ENCODE results near the gene CAMP. TPM values are rescaled to one million over a fixed set of nuclear protein-coding genes. Genes with fewer than 3 reads are reported as not detected.

The CAMP gene
- total RNA-seq, 2 donors from 2014 or later = not detected

- no peak for ATAC-seq
- no peaks in the 10 kb centered on the region for H3K9me3 Mint-ChIP-seq
- no peaks in the 10 kb centered on the region for H3K27me3 Mint-ChIP-seq
- no peak overlapping the region for H3K27ac Mint-ChIP-seq
- H3K4me3 Mint-ChIP-seq = no peak overlapping the region
- H3K4me1 Mint-ChIP-seq (ENCODE audit: low read depth in 2 of 2) = peaks cover 4 to 5% of the 10 kb centered on the region in 2 donors
- H3K36me3 Mint-ChIP-seq = no peaks in the 10 kb centered on the region
- DNase-seq (ENCODE audit: low spot score) = no peak
Measured at GRCh38 chr3:48220746-48221145, 2.5 kb upstream of the CAMP start.

- Mint-ChIP-seq H3K9me3 (no peaks in the 10 kb centered on the region), H3K27ac (no peak overlapping the region), H3K36me3 (no peaks in the 10 kb centered on the region), H3K27me3 (peaks cover 0 to 4% of the 10 kb centered on the region in 2 donors), H3K4me1 (ENCODE audit: low read depth in 2 of 2) (peaks cover 4 to 5% of the 10 kb centered on the region in 2 donors), H3K4me3 (no peak overlapping the region)
- DNase-seq (ENCODE audit: low spot score) = no peak
- no peak for ATAC-seq
Measured at GRCh38 chr3:48225587-48225986, 2.3 kb downstream of the CAMP start.

GRCh38 chr3:48226939-48227338 lies 3.6 kb downstream of the CAMP start:
- Mint-ChIP-seq H3K9me3 (no peaks in the 10 kb centered on the region), H3K36me3 (no peaks in the 10 kb centered on the region), H3K4me1 (ENCODE audit: low read depth in 2 of 2) (peaks cover 4 to 5% of the 10 kb centered on the region in 2 donors), H3K4me3 (no peak overlapping the region), H3K27me3 (peaks cover 0 to 4% of the 10 kb centered on the region in 2 donors), H3K27ac (no peak overlapping the region)
- ATAC-seq = no peak
- DNase-seq (ENCODE audit: low spot score) = no peak

GRCh38 chr3:48232232-48232631 lies 8.9 kb downstream of the CAMP start:
- Mint-ChIP-seq H3K9me3 (no peaks in the 10 kb centered on the region), H3K27me3 (peaks cover 0 to 4% of the 10 kb centered on the region in 2 donors), H3K4me1 (ENCODE audit: low read depth in 2 of 2) (peaks cover 6 to 7% of the 10 kb centered on the region in 2 donors), H3K36me3 (no peaks in the 10 kb centered on the region), H3K4me3 (no peak overlapping the region), H3K27ac (no peak overlapping the region)
- no peak for ATAC-seq
- no peak for DNase-seq (ENCODE audit: low spot score)

GRCh38 chr3:48232734-48233133 lies 9.4 kb downstream of the CAMP start:
- Mint-ChIP-seq H3K27me3 (peaks cover 0 to 3% of the 10 kb centered on the region in 2 donors), H3K9me3 (no peaks in the 10 kb centered on the region), H3K4me3 (peak overlapping the region; percentile 30), H3K4me1 (ENCODE audit: low read depth in 2 of 2) (peaks cover 6 to 7% of the 10 kb centered on the region in 2 donors), H3K36me3 (no peaks in the 10 kb centered on the region), H3K27ac (no peak overlapping the region)
- no peak for DNase-seq (ENCODE audit: low spot score)
- peak; percentile 86 to 93 for ATAC-seq

- peaks cover 6 to 7% of the 10 kb centered on the region in 2 donors for H3K4me1 Mint-ChIP-seq (ENCODE audit: low read depth in 2 of 2)
- H3K9me3 Mint-ChIP-seq = no peaks in the 10 kb centered on the region
- ATAC-seq = no peak
- peaks cover 0 to 3% of the 10 kb centered on the region in 2 donors for H3K27me3 Mint-ChIP-seq
- no peaks in the 10 kb centered on the region for H3K36me3 Mint-ChIP-seq
- no peak overlapping the region for H3K27ac Mint-ChIP-seq
- DNase-seq (ENCODE audit: low spot score) = no peak
- no peak overlapping the region for H3K4me3 Mint-ChIP-seq
Measured at GRCh38 chr3:48233542-48233941, 10.2 kb downstream of the CAMP start.

GRCh38 chr3:48236531-48236930 lies 13.2 kb downstream of the CAMP start:
- no peaks in the 10 kb centered on the region for H3K9me3 Mint-ChIP-seq
- no peak overlapping the region for H3K4me3 Mint-ChIP-seq
- peaks cover 9 to 21% of the 10 kb centered on the region in 2 donors for H3K4me1 Mint-ChIP-seq (ENCODE audit: low read depth in 2 of 2)
- no peak overlapping the region for H3K27ac Mint-ChIP-seq
- no peak for ATAC-seq
- H3K27me3 Mint-ChIP-seq = peaks cover 0 to 3% of the 10 kb centered on the region in 2 donors
- H3K36me3 Mint-ChIP-seq = no peaks in the 10 kb centered on the region
- DNase-seq (ENCODE audit: low spot score) = no peak

- Mint-ChIP-seq H3K36me3 (no peaks in the 10 kb centered on the region), H3K27ac (no peak overlapping the region), H3K9me3 (no peaks in the 10 kb centered on the region), H3K27me3 (no peaks in the 10 kb centered on the region), H3K4me3 (no peak overlapping the region), H3K4me1 (ENCODE audit: low read depth in 2 of 2) (peaks cover 3 to 13% of the 10 kb centered on the region in 2 donors)
- no peak for DNase-seq (ENCODE audit: low spot score)
- no peak for ATAC-seq
Measured at GRCh38 chr3:48238531-48239085, 15.3 kb downstream of the CAMP start.

GRCh38 chr3:48240000-48240963 lies 17.0 kb downstream of the CAMP start:
- peak overlapping the region; percentile 91 for H3K4me3 Mint-ChIP-seq
- DNase-seq (ENCODE audit: low spot score) = no peak
- no peaks in the 10 kb centered on the region for H3K27me3 Mint-ChIP-seq
- H3K4me1 Mint-ChIP-seq (ENCODE audit: low read depth in 2 of 2) = peaks cover 7 to 15% of the 10 kb centered on the region in 2 donors
- H3K36me3 Mint-ChIP-seq = no peaks in the 10 kb centered on the region
- peak overlapping the region; percentile 78 to 79 for H3K27ac Mint-ChIP-seq
- ATAC-seq = peak; percentile 0
- no peaks in the 10 kb centered on the region for H3K9me3 Mint-ChIP-seq

GRCh38 chr3:48241796-48242455 lies 18.6 kb downstream of the CAMP start:
- Mint-ChIP-seq H3K36me3 (no peaks in the 10 kb centered on the region), H3K4me1 (ENCODE audit: low read depth in 2 of 2) (peaks cover 10 to 19% of the 10 kb centered on the region in 2 donors), H3K27me3 (no peaks in the 10 kb centered on the region), H3K27ac (peak overlapping the region; percentile 78 to 79), H3K4me3 (peak overlapping the region; percentile 91), H3K9me3 (no peaks in the 10 kb centered on the region)
- no peak for ATAC-seq
- DNase-seq (ENCODE audit: low spot score) = no peak

GRCh38 chr3:48243886-48244285 lies 20.6 kb downstream of the CAMP start:
- H3K36me3 Mint-ChIP-seq = no peaks in the 10 kb centered on the region
- peaks cover 27 to 36% of the 10 kb centered on the region in 2 donors for H3K4me1 Mint-ChIP-seq (ENCODE audit: low read depth in 2 of 2)
- no peak overlapping the region for H3K27ac Mint-ChIP-seq
- DNase-seq (ENCODE audit: low spot score) = no peak
- no peak overlapping the region for H3K4me3 Mint-ChIP-seq
- no peaks in the 10 kb centered on the region for H3K9me3 Mint-ChIP-seq
- no peaks in the 10 kb centered on the region for H3K27me3 Mint-ChIP-seq
- ATAC-seq = no peak

GRCh38 chr3:48244461-48244860 lies 21.2 kb downstream of the CAMP start:
- H3K4me3 Mint-ChIP-seq = peak overlapping the region; percentile 21
- H3K9me3 Mint-ChIP-seq = no peaks in the 10 kb centered on the region
- H3K27me3 Mint-ChIP-seq = no peaks in the 10 kb centered on the region
- peak overlapping the region in 1 of 2 donors; percentile 23 for H3K27ac Mint-ChIP-seq
- ATAC-seq (no peak), DNase-seq (ENCODE audit: low spot score) (no peak)
- peaks cover 27 to 36% of the 10 kb centered on the region in 2 donors for H3K4me1 Mint-ChIP-seq (ENCODE audit: low read depth in 2 of 2)
- H3K36me3 Mint-ChIP-seq = no peaks in the 10 kb centered on the region

- H3K4me3 Mint-ChIP-seq = peak overlapping the region; percentile 11
- DNase-seq (ENCODE audit: low spot score) (no peak), ATAC-seq (no peak)
- no peaks in the 10 kb centered on the region for H3K27me3 Mint-ChIP-seq
- peaks cover 27 to 30% of the 10 kb centered on the region in 2 donors for H3K4me1 Mint-ChIP-seq (ENCODE audit: low read depth in 2 of 2)
- no peaks in the 10 kb centered on the region for H3K9me3 Mint-ChIP-seq
- no peaks in the 10 kb centered on the region for H3K36me3 Mint-ChIP-seq
- H3K27ac Mint-ChIP-seq = peak overlapping the region; percentile 40 to 70
Measured at GRCh38 chr3:48245136-48245535, 21.8 kb downstream of the CAMP start.

- Mint-ChIP-seq H3K27ac (peak overlapping the region; percentile 60 to 95), H3K27me3 (no peaks in the 10 kb centered on the region), H3K36me3 (no peaks in the 10 kb centered on the region), H3K4me1 (ENCODE audit: low read depth in 2 of 2) (peaks cover 22 to 24% of the 10 kb centered on the region in 2 donors), H3K9me3 (no peaks in the 10 kb centered on the region), H3K4me3 (peak overlapping the region; percentile 32)
- ATAC-seq = peak; percentile 70 to 78
- DNase-seq (ENCODE audit: low spot score) = no peak
Measured at GRCh38 chr3:48247401-48247811, 24.1 kb downstream of the CAMP start.

All from natural killer cell treated with Interleukin-12 subunit alpha and Interleukin-12 subunit beta and Interleukin-15 and Interleukin-18, amount 100 ng/mL, for 72 hours (primary cell).